Astrocyte (in vitro differentiated cells and primary cell): ENCODE measurements around the gene ZNF648. TPM values are rescaled to one million over a fixed set of nuclear protein-coding genes. Genes with fewer than 3 reads are reported as not detected.
A peak's percentile ranks its signal among the peaks of the same experiment; 100 is the strongest.

Experiments
- DNase-seq: peaks from one replicate; pipeline ENCODE4 v3.0.0-alpha.2; 2010; ENCODE audit warnings: low read depth
- FAIRE-seq: peaks from 2 replicates; lab custom pipeline; 2011; peaks lifted over from hg19 to GRCh38; lab: Jason Lieb, UNC
- H2AFZ ChIP-seq: 2 replicates; pipeline ENCODE4 v1.6.0; 2012; ENCODE audit warnings: low read depth, low read length, inconsistent platforms
- H3K27ac ChIP-seq: 2 replicates; pipeline ENCODE4 v1.5.1; 2011; ENCODE audit warnings: low read depth, low read length, inconsistent platforms
- H3K27me3 ChIP-seq: 2 replicates; pipeline ENCODE4 v1.6.0; 2011; ENCODE audit warnings: low read length, inconsistent platforms; ENCODE audit not compliant: insufficient read depth
- H3K36me3 ChIP-seq: 2 replicates; pipeline ENCODE4 v1.5.1; 2011; ENCODE audit warnings: low read length, inconsistent platforms; ENCODE audit not compliant: insufficient read depth
- H3K4me1 ChIP-seq: 2 replicates; pipeline ENCODE4 v1.5.1; 2011; ENCODE audit warnings: low read length, inconsistent platforms; ENCODE audit not compliant: insufficient read depth
- H3K4me2 ChIP-seq: 2 replicates; pipeline ENCODE4 v1.6.0; 2012; ENCODE audit warnings: low read length, inconsistent platforms
- H3K4me3 ChIP-seq: 2 replicates; pipeline ENCODE4 v1.5.1; 2011; ENCODE audit warnings: low read depth, mild to moderate bottlenecking, low read length, inconsistent platforms; ENCODE audit not compliant: insufficient read depth
- H3K79me2 ChIP-seq: 2 replicates; pipeline ENCODE4 v1.6.0; 2012; ENCODE audit warnings: mild to moderate bottlenecking, low read length, inconsistent platforms; ENCODE audit not compliant: insufficient read depth
- H3K9ac ChIP-seq: 2 replicates; pipeline ENCODE4 v1.6.0; 2012; ENCODE audit warnings: mild to moderate bottlenecking, low read length, inconsistent platforms
- H3K9me3 ChIP-seq: 2 replicates; pipeline ENCODE4 v1.5.1; 2012; ENCODE audit warnings: low read depth, mild to moderate bottlenecking, low read length, inconsistent platforms; ENCODE audit not compliant: insufficient read depth
- H4K20me1 ChIP-seq: 2 replicates; pipeline ENCODE4 v1.6.0; 2012; ENCODE audit warnings: low read length, inconsistent platforms; ENCODE audit not compliant: insufficient read depth
- H3K27ac Mint-ChIP-seq: one replicate; pipeline ENCODE4 v1.8.0; 2021; ENCODE audit warnings: mild to moderate bottlenecking, mixed read lengths; ENCODE audit not compliant: unreplicated experiment
- H3K27me3 Mint-ChIP-seq: one replicate; pipeline ENCODE4 v1.8.0; 2021; ENCODE audit warnings: low read depth, mixed read lengths; ENCODE audit not compliant: unreplicated experiment
- H3K36me3 Mint-ChIP-seq: one replicate; pipeline ENCODE4 v1.8.0; 2021; ENCODE audit warnings: low read depth, mixed read lengths; ENCODE audit not compliant: unreplicated experiment
- H3K4me1 Mint-ChIP-seq: one replicate; pipeline ENCODE4 v1.8.0; 2021; ENCODE audit warnings: low read depth, mixed read lengths; ENCODE audit not compliant: unreplicated experiment
- H3K4me3 Mint-ChIP-seq: one replicate; pipeline ENCODE4 v1.8.0; 2021; ENCODE audit warnings: mild to moderate bottlenecking, moderate library complexity, mixed read lengths; ENCODE audit not compliant: unreplicated experiment
- H3K9me3 Mint-ChIP-seq: one replicate; pipeline ENCODE4 v1.8.0; 2021; ENCODE audit warnings: mild to moderate bottlenecking, mixed read lengths; ENCODE audit not compliant: unreplicated experiment
- CTCF ChIP-seq: IDR thresholded peaks from 2 replicates; pipeline ENCODE4 v1.5.1; 2011; ENCODE audit warnings: low read depth, mild to moderate bottlenecking, inconsistent platforms, low read length, moderate library complexity; ENCODE audit not compliant: insufficient read depth
- EZH2 ChIP-seq: IDR thresholded peaks from 2 replicates; pipeline ENCODE4 v1.6.1; 2012; ENCODE audit warnings: mild to moderate bottlenecking, low read length, inconsistent platforms; ENCODE audit not compliant: insufficient read depth
- total RNA-seq: library from RNA; stranded (reverse); gene quantifications from 2 replicates; pipeline ENCODE4 v1.2.1, GENCODE V29; 2021

ZNF648 gene
- total RNA-seq, 1 donor from 2014 or later = not detected

GRCh38 chr1:182093781-182094180, 32.3 kb upstream of the ZNF648 start:
- DNase-seq = no peak
- peaks cover 2% of the 10 kb centered on the region for H3K4me1 Mint-ChIP-seq
- FAIRE-seq = no peak
- TF ChIP-seq CTCF = no peak
- TF ChIP-seq EZH2 = no peak
- Histone ChIP-seq H3K9me3 (no peaks in the 10 kb centered on the region), H3K27me3 (peaks cover 20% of the 10 kb centered on the region), H3K36me3 (no peaks in the 10 kb centered on the region), H3K4me2 (no peak overlapping the region), H2AFZ (no peak overlapping the region), H3K27ac (no peak overlapping the region), H4K20me1 (no peaks in the 10 kb centered on the region), H3K79me2 (no peaks in the 10 kb centered on the region), H3K4me3 (no peak overlapping the region), H3K9ac (no peak overlapping the region), H3K4me1 (peaks cover 13% of the 10 kb centered on the region)
- no peaks in the 10 kb centered on the region for H3K36me3 Mint-ChIP-seq
- H3K27me3 Mint-ChIP-seq = peaks cover 12% of the 10 kb centered on the region
- H3K4me3 Mint-ChIP-seq = no peak overlapping the region
- H3K27ac Mint-ChIP-seq = no peak overlapping the region
- H3K9me3 Mint-ChIP-seq = no peaks in the 10 kb centered on the region

GRCh38 chr1:182092336-182092735, 30.8 kb upstream of the ZNF648 start:
- peak; percentile 78 for DNase-seq
- peak overlapping the region; percentile 27 for H3K27ac ChIP-seq
- no peak overlapping the region for H3K9ac ChIP-seq
- H3K9me3 ChIP-seq = no peaks in the 10 kb centered on the region
- H2AFZ ChIP-seq = no peak overlapping the region
- peak overlapping the region; percentile 48 for H3K4me2 ChIP-seq
- H4K20me1 ChIP-seq = no peaks in the 10 kb centered on the region
- Mint-ChIP-seq H3K27me3 (peaks cover 17% of the 10 kb centered on the region), H3K9me3 (no peaks in the 10 kb centered on the region), H3K36me3 (no peaks in the 10 kb centered on the region), H3K27ac (no peak overlapping the region), H3K4me3 (no peak overlapping the region), H3K4me1 (peaks cover 4% of the 10 kb centered on the region)
- peaks cover 18% of the 10 kb centered on the region for H3K27me3 ChIP-seq
- no peak for FAIRE-seq
- H3K79me2 ChIP-seq = no peaks in the 10 kb centered on the region
- H3K4me1 ChIP-seq = peaks cover 13% of the 10 kb centered on the region
- TF ChIP-seq CTCF (no peak), EZH2 (no peak)
- H3K4me3 ChIP-seq = no peak overlapping the region
- H3K36me3 ChIP-seq = no peaks in the 10 kb centered on the region

- Mint-ChIP-seq H3K27ac (no peak overlapping the region), H3K4me1 (peaks cover 4% of the 10 kb centered on the region), H3K9me3 (no peaks in the 10 kb centered on the region), H3K4me3 (no peak overlapping the region), H3K36me3 (no peaks in the 10 kb centered on the region), H3K27me3 (peaks cover 18% of the 10 kb centered on the region)
- peaks cover 13% of the 10 kb centered on the region for H3K4me1 ChIP-seq
- peaks cover 13% of the 10 kb centered on the region for H3K27me3 ChIP-seq
- DNase-seq (no peak), FAIRE-seq (no peak)
- H4K20me1 ChIP-seq = no peaks in the 10 kb centered on the region
- TF ChIP-seq EZH2 = no peak
- no peak for TF ChIP-seq CTCF
- H3K9ac ChIP-seq = no peak overlapping the region
- H3K36me3 ChIP-seq = no peaks in the 10 kb centered on the region
- no peak overlapping the region for H3K4me2 ChIP-seq
- no peak overlapping the region for H3K27ac ChIP-seq
- H3K4me3 ChIP-seq = no peak overlapping the region
- H3K79me2 ChIP-seq = no peaks in the 10 kb centered on the region
- H3K9me3 ChIP-seq = no peaks in the 10 kb centered on the region
- H2AFZ ChIP-seq = no peak overlapping the region
Observed at GRCh38 chr1:182091083-182091482, 29.6 kb upstream of the ZNF648 start.
